ENCODE measurements around the gene ETNPPL.

The ETNPPL gene

GRCh38 chr4:108709722-108710121 lies 53.1 kb downstream of the ETNPPL start:
- no peak overlapping the region for H2AFZ ChIP-seq (ENCODE audit: low read depth, low read length, severe bottlenecking)
- no peak for TF ChIP-seq EZH2phosphoT487 (conservative IDR thresholded peaks at IDR 0.05; ENCODE audit: low read length)
- TF ChIP-seq, protein P1, sequence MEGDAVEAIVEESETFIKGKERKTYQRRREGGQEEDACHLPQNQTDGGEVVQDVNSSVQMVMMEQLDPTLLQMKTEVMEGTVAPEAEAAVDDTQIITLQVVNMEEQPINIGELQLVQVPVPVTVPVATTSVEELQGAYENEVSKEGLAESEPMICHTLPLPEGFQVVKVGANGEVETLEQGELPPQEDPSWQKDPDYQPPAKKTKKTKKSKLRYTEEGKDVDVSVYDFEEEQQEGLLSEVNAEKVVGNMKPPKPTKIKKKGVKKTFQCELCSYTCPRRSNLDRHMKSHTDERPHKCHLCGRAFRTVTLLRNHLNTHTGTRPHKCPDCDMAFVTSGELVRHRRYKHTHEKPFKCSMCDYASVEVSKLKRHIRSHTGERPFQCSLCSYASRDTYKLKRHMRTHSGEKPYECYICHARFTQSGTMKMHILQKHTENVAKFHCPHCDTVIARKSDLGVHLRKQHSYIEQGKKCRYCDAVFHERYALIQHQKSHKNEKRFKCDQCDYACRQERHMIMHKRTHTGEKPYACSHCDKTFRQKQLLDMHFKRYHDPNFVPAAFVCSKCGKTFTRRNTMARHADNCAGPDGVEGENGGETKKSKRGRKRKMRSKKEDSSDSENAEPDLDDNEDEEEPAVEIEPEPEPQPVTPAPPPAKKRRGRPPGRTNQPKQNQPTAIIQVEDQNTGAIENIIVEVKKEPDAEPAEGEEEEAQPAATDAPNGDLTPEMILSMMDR (IDR thresholded peaks at IDR 0.05; ENCODE audit: insufficient read depth, low read length, poor library complexity, severe bottlenecking): no peak

DNA sequence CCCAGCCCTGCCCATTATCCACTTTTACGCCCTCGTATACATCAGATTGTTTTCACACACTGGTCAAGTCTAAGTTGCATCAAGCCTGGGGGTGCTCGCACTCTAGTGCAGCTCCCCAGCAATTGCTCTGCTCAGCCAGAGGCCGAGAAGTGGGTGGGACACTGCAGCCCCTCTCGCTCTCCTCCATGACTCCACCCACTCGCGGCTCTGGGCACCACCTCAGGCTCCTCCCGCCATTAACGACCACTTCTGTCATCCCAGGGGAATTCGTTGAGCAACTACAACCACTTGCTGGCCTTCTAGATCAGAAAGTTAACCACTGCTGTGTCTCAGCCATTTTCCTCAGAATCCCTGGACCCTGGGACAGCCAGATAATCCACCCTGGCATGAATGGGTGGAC lies 53.6 kb downstream of the ETNPPL start:
- Histone ChIP-seq H3K36me3 (ENCODE audit: low read length) (no peaks in the 10 kb centered on the region), H3K4me3 (ENCODE audit: insufficient read depth, low read length, poor library complexity, severe bottlenecking) (no peak overlapping the region), H3K27me3 (ENCODE audit: low read length) (no peaks in the 10 kb centered on the region), H2AFZ (ENCODE audit: low read depth, low read length, severe bottlenecking) (no peak overlapping the region), H3K79me2 (ENCODE audit: insufficient read depth, low read length) (no peaks in the 10 kb centered on the region), H3K9me3 (ENCODE audit: insufficient read depth, low read length) (no peaks in the 10 kb centered on the region), H3K9me2 (replicated peaks; ENCODE audit: insufficient read depth, low read length) (no peaks in the 10 kb centered on the region), H3F3A (ENCODE audit: insufficient read depth) (no peaks in the 10 kb centered on the region), H3K27ac (ENCODE audit: low read depth, low read length) (no peak overlapping the region), H4K20me1 (ENCODE audit: low read depth, low read length) (no peaks in the 10 kb centered on the region), H3K9ac (ENCODE audit: low read length) (no peak overlapping the region), H3K4me2 (ENCODE audit: low read depth, low read length, poor library complexity, severe bottlenecking) (no peak overlapping the region)
- no peak for TF ChIP-seq EZH2phosphoT487 (conservative IDR thresholded peaks at IDR 0.05; ENCODE audit: low read length)
- TF ChIP-seq, protein P1 (IDR thresholded peaks at IDR 0.05; ENCODE audit: insufficient read depth, low read length, poor library complexity, severe bottlenecking): no peak

More at GRCh38 chr4:108709722-108710121, 53.1 kb downstream of the ETNPPL start:
- no peak overlapping the region for H3K4me3 ChIP-seq (ENCODE audit: insufficient read depth, low read length, poor library complexity, severe bottlenecking)
- H3K27ac ChIP-seq (ENCODE audit: low read depth, low read length): no peak overlapping the region
- H3K4me2 ChIP-seq (ENCODE audit: low read depth, low read length, poor library complexity, severe bottlenecking): no peak overlapping the region
- no peaks in the 10 kb centered on the region for H3K36me3 ChIP-seq (ENCODE audit: low read length)
- no peaks in the 10 kb centered on the region for H3K79me2 ChIP-seq (ENCODE audit: insufficient read depth, low read length)
- no peaks in the 10 kb centered on the region for H3K9me3 ChIP-seq (ENCODE audit: insufficient read depth, low read length)
- no peaks in the 10 kb centered on the region for H3K9me2 ChIP-seq (replicated peaks; ENCODE audit: insufficient read depth, low read length)
- no peaks in the 10 kb centered on the region for H3F3A ChIP-seq (ENCODE audit: insufficient read depth)
- no peak overlapping the region for H3K9ac ChIP-seq (ENCODE audit: low read length)
- no peaks in the 10 kb centered on the region for H3K27me3 ChIP-seq (ENCODE audit: low read length)
- H4K20me1 ChIP-seq (ENCODE audit: low read depth, low read length): no peaks in the 10 kb centered on the region

- H3K9ac ChIP-seq (ENCODE audit: low read length): no peak overlapping the region
- H3K4me2 ChIP-seq (ENCODE audit: low read depth, low read length, poor library complexity, severe bottlenecking): no peak overlapping the region
- H3K4me3 ChIP-seq (ENCODE audit: insufficient read depth, low read length, poor library complexity, severe bottlenecking): no peak overlapping the region
- no peaks in the 10 kb centered on the region for H3K79me2 ChIP-seq (ENCODE audit: insufficient read depth, low read length)
- H3K27me3 ChIP-seq (ENCODE audit: low read length): no peaks in the 10 kb centered on the region
- H3K36me3 ChIP-seq (ENCODE audit: low read length): no peaks in the 10 kb centered on the region
- H3F3A ChIP-seq (ENCODE audit: insufficient read depth): no peaks in the 10 kb centered on the region
- no peaks in the 10 kb centered on the region for H3K9me3 ChIP-seq (ENCODE audit: insufficient read depth, low read length)
- H3K27ac ChIP-seq (ENCODE audit: low read depth, low read length): no peak overlapping the region
- H4K20me1 ChIP-seq (ENCODE audit: low read depth, low read length): no peaks in the 10 kb centered on the region
- no peaks in the 10 kb centered on the region for H3K9me2 ChIP-seq (replicated peaks; ENCODE audit: insufficient read depth, low read length)
- no peak overlapping the region for H2AFZ ChIP-seq (ENCODE audit: low read depth, low read length, severe bottlenecking)
- TF ChIP-seq EZH2phosphoT487 (conservative IDR thresholded peaks at IDR 0.05; ENCODE audit: low read length): no peak
- TF ChIP-seq, protein P1 (IDR thresholded peaks at IDR 0.05; ENCODE audit: insufficient read depth, low read length, poor library complexity, severe bottlenecking): no peak
Measured at GRCh38 chr4:108706289-108706688, 56.6 kb downstream of the ETNPPL start.

Data from SU-DHL-6 (cell line).